ENCODE measurements around the gene GPR146. TPM values are rescaled to one million over a fixed set of nuclear protein-coding genes. Genes with fewer than 3 reads are reported as not detected.

GPR146 gene
- total and polyA plus RNA-seq, 2 of the 8 experiments (the other 6 are each of a cell fraction or from before 2014, with no cell fraction given), result 1.8 to 2.7 TPM

- Histone ChIP-seq H2BK5ac (ENCODE audit: low read depth, low read length) (no peak overlapping the region), H4K8ac (ENCODE audit: extremely low read depth, insufficient read depth, low read length) (no peak overlapping the region), H3K9me3 (ENCODE audit: insufficient read depth in 2 of 2, low read depth in 1 of 2, low read length in 1 of 2) (peaks cover 10 to 15% of the 10 kb centered on the region in 2 experiments), H2AFZ (ENCODE audit: low read length) (no peak overlapping the region), H3K18ac (ENCODE audit: extremely low read depth, low read length) (no peak overlapping the region; the same call in 1 of the 2 replicates), H3K4me3 (ENCODE audit: extremely low read depth in 1 of 4, insufficient read depth in 2 of 4, low read depth in 3 of 4, low read length in 4 of 4) (no peak overlapping the region), H2BK20ac (ENCODE audit: low read length) (no peak overlapping the region), H3K79me1 (ENCODE audit: low read depth, low read length) (peaks cover 5% of the 10 kb centered on the region), H4K91ac (replicated peaks; ENCODE audit: insufficient read length, low read length) (no peak overlapping the region), H2BK120ac (replicated peaks; ENCODE audit: low read depth, low read length) (no peak overlapping the region), H4K20me1 (replicated peaks in 1 of 2; ENCODE audit: control insufficient read depth in 1 of 2, insufficient read depth in 2 of 2, low read length in 2 of 2) (peaks cover 2 to 5% of the 10 kb centered on the region in 2 experiments), H3K36me3 (ENCODE audit: control insufficient read depth in 2 of 4, insufficient read depth in 4 of 4, low read length in 3 of 4) (peaks cover 0 to 8% (median 0%) of the 10 kb centered on the region in 4 experiments; a peak in 3 of 8 replicates), H3K79me2 (ENCODE audit: control insufficient read depth in 1 of 2, insufficient read depth in 2 of 2, low read length in 2 of 2) (no peaks in the 10 kb centered on the region; a peak in 1 of 4 replicates), H3K4me1 (replicated peaks in 1 of 4; ENCODE audit: control insufficient read depth in 3 of 4, insufficient read depth in 4 of 4, low read length in 3 of 4) (peaks cover 0 to 9% (median 3%) of the 10 kb centered on the region in 4 experiments; a peak in 5 of 7 replicates), H2BK15ac (ENCODE audit: low read length) (no peak overlapping the region), H2BK12ac (ENCODE audit: low read depth, low read length) (no peak overlapping the region), H3K4ac (replicated peaks; ENCODE audit: insufficient read length, low read depth, low read length) (no peak overlapping the region), H3K14ac (ENCODE audit: insufficient read length) (no peak overlapping the region), H3K23me2 (ENCODE audit: low read depth, low read length) (peaks cover 12% of the 10 kb centered on the region; the same call in 1 of the 2 replicates), H4K5ac (ENCODE audit: insufficient read length, low read depth, low read length) (no peak overlapping the region), H3K56ac (replicated peaks; ENCODE audit: insufficient read length, low read depth, low read length) (no peak overlapping the region), H3K27me3 (replicated peaks in 1 of 4; ENCODE audit: control insufficient read depth in 3 of 4, extremely low read depth in 1 of 4, insufficient read depth in 3 of 4, low read length in 3 of 4) (no peaks in the 10 kb centered on the region), H3K9ac (replicated peaks in 1 of 4; ENCODE audit: extremely low read depth in 1 of 4, low read depth in 3 of 4, low read length in 3 of 4) (no peak overlapping the region), H3K23ac (ENCODE audit: insufficient read length) (no peak overlapping the region), H3K27ac (ENCODE audit: low read depth, low read length) (no peak overlapping the region), H2AK5ac (ENCODE audit: low read depth, low read length) (no peak overlapping the region), H3K4me2 (ENCODE audit: insufficient read depth in 1 of 2, low read depth in 2 of 2, low read length in 2 of 2) (no peak overlapping the region)
- WGBS, 2 experiments (ENCODE audit: extremely low coverage in 1 of 2, insufficient coverage in 1 of 2, insufficient read length in 1 of 2, insufficient replicate concordance in 2 of 2, low coverage in 1 of 2, low lambda C conversion rate in 2 of 2, missing lambda C conversion rate in 1 of 2), result 89% methylated on average over 25 of the region's 33 CpGs; no CpG with 5 or more reads in 1 of the 2 experiments
- TF ChIP-seq KDM1A (IDR thresholded peaks at IDR 0.05; ENCODE audit: borderline replicate concordance, low read length) (no peak), USF2 (IDR thresholded peaks at IDR 0.05; ENCODE audit: low read length) (no peak), TBP (IDR thresholded peaks at IDR 0.05; ENCODE audit: low read depth, low read length) (no peak), HDAC6 (IDR thresholded peaks at IDR 0.05; ENCODE audit: low read depth, low read length) (no peak), NRF1 (IDR thresholded peaks at IDR 0.05; ENCODE audit: low read depth, low read length) (no peak), EGR1 (IDR thresholded peaks at IDR 0.05; ENCODE audit: borderline replicate concordance, low read depth, low read length) (no peak), MAX (IDR thresholded peaks at IDR 0.05) (no peak)
- ChIA-PET CTCF (ENCODE audit: partially characterized antibody) (no interaction called here), POLR2A (ENCODE audit: partially characterized antibody) (no interaction called here)
- FAIRE-seq, result no peak
- DNase-seq (ENCODE audit: low read depth in 1 of 2, low spot score in 2 of 2), result no peak
These were observed 12.5 kb upstream of the GPR146 start for GRCh38 chr7:1031716-1032455.

Data from H1 (cell line).